Body of pancreas (tissue), 4 donors: ENCODE data around the gene FBXO42.

Experiments
- CTCF ChIP-seq, 7 experiments: fragments of 450-650 bp in 4 of 7; fragments of 200-600 bp in 3 of 7; sonication (generic) in 3 of 7; IDR thresholded peaks; one replicate each; pipeline ENCODE4 v1.5.1; 2016 to 2019; ENCODE audit warnings: antibody characterized with exemption in 7 of 7
- POLR2A ChIP-seq, 3 donors: fragments of 450-650 bp; IDR thresholded peaks; one replicate each; pipeline ENCODE4 v1.6.1; 2016; ENCODE audit warnings: antibody characterized with exemption in 3 of 3, mild to moderate bottlenecking in 2 of 3

- TF ChIP-seq POLR2A (IDR thresholded peaks at IDR 0.05) (no peak), CTCF (IDR thresholded peaks at IDR 0.05) (no peak)
These were observed 2.3 kb upstream of the FBXO42 start for GRCh38 chr1:16354619-16355018.
